ENCODE data around the gene CPN1. TPM values are rescaled to one million over a fixed set of nuclear protein-coding genes. Genes with fewer than 3 reads are reported as not detected.

The CPN1 gene
- total and polyA plus RNA-seq, 2 donors, result 0.02 TPM; not detected in 1

- H3K27ac ChIP-seq (ENCODE audit: low read depth in 1 of 2, low read length in 1 of 2), result peak overlapping the region; percentile 48 to 90
- no peaks in the 10 kb centered on the region for H3K9me3 ChIP-seq (ENCODE audit: control insufficient read depth in 2 of 2, insufficient read depth in 1 of 2, low read length in 1 of 2)
Observed at GRCh38 chr10:100008708-100009282, 72.9 kb downstream of the CPN1 start.

DNA sequence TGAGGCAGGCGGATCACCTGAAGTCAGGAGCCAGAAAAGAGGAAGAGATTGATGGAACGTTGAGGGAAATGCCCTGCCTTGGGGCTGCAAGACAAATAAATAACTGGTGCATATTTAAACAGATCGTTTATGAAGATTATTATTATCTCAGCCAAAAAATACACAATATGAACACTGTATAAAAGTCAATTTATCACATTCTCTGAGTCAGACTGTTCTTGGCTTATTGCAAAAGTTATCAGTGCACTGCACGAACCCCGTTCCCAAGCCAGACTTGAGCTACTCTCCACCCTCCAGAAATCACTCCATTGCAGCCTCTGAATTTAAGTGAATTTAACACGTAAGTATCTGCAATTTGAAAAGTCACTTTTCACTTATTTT is 73.5 kb downstream of the CPN1 start:
- Histone ChIP-seq H3K27me3 (ENCODE audit: control insufficient read depth in 2 of 2, insufficient read depth in 1 of 2, low read length in 1 of 2) (no peaks in the 10 kb centered on the region), H3K27ac (ENCODE audit: low read depth in 1 of 2, low read length in 1 of 2) (peak overlapping the region in 1 of 2 donors; percentile 90), H3K9me3 (ENCODE audit: control insufficient read depth in 2 of 2, insufficient read depth in 1 of 2, low read length in 1 of 2) (no peaks in the 10 kb centered on the region), H3K4me3 (ENCODE audit: low read length in 2 of 2) (peak overlapping the region; percentile 90 to 99), H3K4me1 (ENCODE audit: control insufficient read depth in 2 of 2, insufficient read depth in 2 of 2, low read length in 2 of 2) (peaks cover 32 to 42% of the 10 kb centered on the region in 2 donors), H3K36me3 (ENCODE audit: control insufficient read depth in 2 of 2, insufficient read depth in 2 of 2, low read length in 1 of 2) (no peaks in the 10 kb centered on the region)
- no peak for DNase-seq (ENCODE audit: low read depth in 6 of 9, low spot score in 9 of 9)
- WGBS, result 88% methylated on average over 6 of the region's 6 CpGs

More at GRCh38 chr10:100008708-100009282, 72.9 kb downstream of the CPN1 start:
- Histone ChIP-seq H3K4me1 (ENCODE audit: control insufficient read depth in 2 of 2, insufficient read depth in 2 of 2, low read length in 2 of 2) (peaks cover 37 to 49% of the 10 kb centered on the region in 2 donors), H3K36me3 (ENCODE audit: control insufficient read depth in 2 of 2, insufficient read depth in 2 of 2, low read length in 1 of 2) (no peaks in the 10 kb centered on the region), H3K27me3 (ENCODE audit: control insufficient read depth in 2 of 2, insufficient read depth in 1 of 2, low read length in 1 of 2) (no peaks in the 10 kb centered on the region), H3K4me3 (ENCODE audit: low read length in 2 of 2) (peak overlapping the region; percentile 90 to 99)
- DNase-seq (ENCODE audit: low read depth in 6 of 9, low spot score in 9 of 9), result peak in 1 of 9 donors; percentile 39
- WGBS, result 66% methylated on average over 9 of the region's 9 CpGs

GRCh38 chr10:100007231-100008141 is 74.2 kb downstream of the CPN1 start:
- peak overlapping the region; percentile 90 to 99 for H3K4me3 ChIP-seq (ENCODE audit: low read length in 2 of 2)
- H3K27me3 ChIP-seq (ENCODE audit: control insufficient read depth in 2 of 2, insufficient read depth in 1 of 2, low read length in 1 of 2), result no peaks in the 10 kb centered on the region
- H3K4me1 ChIP-seq (ENCODE audit: control insufficient read depth in 2 of 2, insufficient read depth in 2 of 2, low read length in 2 of 2), result peaks cover 26 to 36% of the 10 kb centered on the region in 2 donors
- peak overlapping the region in 1 of 2 donors; percentile 90 for H3K27ac ChIP-seq (ENCODE audit: low read depth in 1 of 2, low read length in 1 of 2)
- H3K9me3 ChIP-seq (ENCODE audit: control insufficient read depth in 2 of 2, insufficient read depth in 1 of 2, low read length in 1 of 2), result peaks cover 0 to 3% of the 10 kb centered on the region in 2 donors
- DNase-seq (ENCODE audit: low read depth in 6 of 9, low spot score in 9 of 9), result peak in 3 of 9 donors; percentile 61 to 79 (median 64)
- 62% methylated on average over 10 of the region's 10 CpGs for WGBS
- H3K36me3 ChIP-seq (ENCODE audit: control insufficient read depth in 2 of 2, insufficient read depth in 2 of 2, low read length in 1 of 2), result peaks cover 0 to under 1% of the 10 kb centered on the region in 2 donors

GRCh38 chr10:100006243-100006886 is 75.3 kb downstream of the CPN1 start:
- Histone ChIP-seq H3K27me3 (ENCODE audit: control insufficient read depth in 2 of 2, insufficient read depth in 1 of 2, low read length in 1 of 2) (no peaks in the 10 kb centered on the region), H3K36me3 (ENCODE audit: control insufficient read depth in 2 of 2, insufficient read depth in 2 of 2, low read length in 1 of 2) (peaks cover 0 to 8% of the 10 kb centered on the region in 2 donors), H3K27ac (ENCODE audit: low read depth in 1 of 2, low read length in 1 of 2) (peak overlapping the region; percentile 46 to 90), H3K9me3 (ENCODE audit: control insufficient read depth in 2 of 2, insufficient read depth in 1 of 2, low read length in 1 of 2) (peaks cover 0 to 3% of the 10 kb centered on the region in 2 donors), H3K4me3 (ENCODE audit: low read length in 2 of 2) (peak overlapping the region in 1 of 2 donors; percentile 11), H3K4me1 (ENCODE audit: control insufficient read depth in 2 of 2, insufficient read depth in 2 of 2, low read length in 2 of 2) (peaks cover 26 to 31% of the 10 kb centered on the region in 2 donors)
- 82% methylated on average over 4 of the region's 4 CpGs for WGBS
- peak in 1 of 9 donors; percentile 55 for DNase-seq (ENCODE audit: low read depth in 6 of 9, low spot score in 9 of 9)

GRCh38 chr10:100004805-100005510 is 76.7 kb downstream of the CPN1 start:
- Histone ChIP-seq H3K4me1 (ENCODE audit: control insufficient read depth in 2 of 2, insufficient read depth in 2 of 2, low read length in 2 of 2) (peaks cover 19 to 29% of the 10 kb centered on the region in 2 donors), H3K27me3 (ENCODE audit: control insufficient read depth in 2 of 2, insufficient read depth in 1 of 2, low read length in 1 of 2) (no peaks in the 10 kb centered on the region), H3K36me3 (ENCODE audit: control insufficient read depth in 2 of 2, insufficient read depth in 2 of 2, low read length in 1 of 2) (peaks cover 8 to 13% of the 10 kb centered on the region in 2 donors), H3K9me3 (ENCODE audit: control insufficient read depth in 2 of 2, insufficient read depth in 1 of 2, low read length in 1 of 2) (peaks cover 0 to 3% of the 10 kb centered on the region in 2 donors), H3K4me3 (ENCODE audit: low read length in 2 of 2) (no peak overlapping the region), H3K27ac (ENCODE audit: low read depth in 1 of 2, low read length in 1 of 2) (no peak overlapping the region)
- WGBS, result 98% methylated on average over 3 of the region's 3 CpGs
- DNase-seq (ENCODE audit: low read depth in 6 of 9, low spot score in 9 of 9), result no peak

DNA sequence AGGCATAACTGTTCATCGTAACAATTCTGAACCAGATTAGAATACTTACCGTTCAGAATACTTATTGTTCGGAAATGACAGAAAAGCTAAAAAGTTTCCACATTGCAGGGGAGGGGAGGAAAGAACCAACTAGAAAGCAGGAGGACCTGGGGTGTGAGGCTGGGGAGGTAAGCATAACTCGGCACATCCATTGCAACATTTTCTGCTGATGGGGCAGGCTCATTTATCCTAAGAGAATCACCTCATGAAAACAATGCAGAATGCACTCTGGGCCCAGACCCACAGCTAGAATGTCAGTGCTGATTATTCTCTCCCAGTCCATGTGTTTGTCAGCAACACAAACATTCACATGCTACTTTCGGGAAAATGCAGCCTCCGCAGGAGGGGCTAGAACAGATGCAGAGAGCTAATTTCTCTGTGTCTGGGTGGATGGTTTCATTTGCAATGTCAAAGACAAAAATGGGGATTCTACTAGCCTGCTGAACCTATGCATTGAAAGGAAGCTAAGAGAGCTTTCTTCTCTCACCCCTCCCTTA is 81.5 kb downstream of the CPN1 start:
- Histone ChIP-seq H3K27ac (ENCODE audit: low read depth in 1 of 2, low read length in 1 of 2) (no peak overlapping the region), H3K36me3 (ENCODE audit: control insufficient read depth in 2 of 2, insufficient read depth in 2 of 2, low read length in 1 of 2) (peaks cover 12 to 26% of the 10 kb centered on the region in 2 donors), H3K4me1 (ENCODE audit: control insufficient read depth in 2 of 2, insufficient read depth in 2 of 2, low read length in 2 of 2) (peaks cover 4 to 25% of the 10 kb centered on the region in 2 donors), H3K27me3 (ENCODE audit: control insufficient read depth in 2 of 2, insufficient read depth in 1 of 2, low read length in 1 of 2) (no peaks in the 10 kb centered on the region), H3K4me3 (ENCODE audit: low read length in 2 of 2) (no peak overlapping the region), H3K9me3 (ENCODE audit: control insufficient read depth in 2 of 2, insufficient read depth in 1 of 2, low read length in 1 of 2) (peaks cover 0 to 3% of the 10 kb centered on the region in 2 donors)
- no peak for DNase-seq (ENCODE audit: low read depth in 6 of 9, low spot score in 9 of 9)
- WGBS, result 97% methylated on average over 6 of the region's 6 CpGs

DNA sequence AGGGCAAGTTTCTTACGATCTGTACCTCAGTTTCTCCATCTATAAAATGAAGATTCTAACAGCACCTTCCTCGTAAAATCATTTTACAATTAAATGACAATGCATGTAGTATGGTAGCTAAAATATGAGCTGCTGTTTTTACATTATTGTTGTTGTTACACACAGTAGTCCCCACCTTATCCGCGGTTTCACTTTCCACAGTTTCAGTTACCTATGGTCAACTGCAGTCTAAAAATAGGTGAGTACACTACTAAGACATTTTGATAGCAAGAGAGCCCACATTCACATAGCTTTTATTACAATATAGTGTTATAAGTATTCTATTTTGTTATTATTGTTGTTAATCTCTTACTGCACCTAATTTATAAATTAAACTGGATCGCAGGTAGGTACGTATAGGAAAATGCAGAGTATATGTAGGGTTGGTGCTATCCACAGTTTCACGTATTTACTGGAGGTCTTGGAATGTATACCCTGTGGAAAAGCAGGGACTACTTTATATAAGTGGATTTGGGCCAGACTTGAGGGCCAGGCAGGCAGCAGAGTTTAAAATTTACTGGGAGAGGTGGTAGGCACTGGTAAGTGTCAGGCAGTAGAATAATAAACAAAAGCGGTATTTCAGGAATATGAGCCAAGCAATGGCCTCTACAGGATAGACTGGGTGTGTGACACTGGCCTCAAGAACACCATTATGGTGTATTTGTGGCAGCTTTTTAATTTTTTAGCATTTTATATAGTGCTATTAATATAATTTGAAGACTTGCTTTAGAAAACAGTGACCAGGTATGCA is 82.2 kb downstream of the CPN1 start:
- 87% methylated on average over 8 of the region's 8 CpGs for WGBS

GRCh38 chr10:99998889-99999288 is 82.8 kb downstream of the CPN1 start:
- Histone ChIP-seq H3K27ac (ENCODE audit: low read depth in 1 of 2, low read length in 1 of 2) (no peak overlapping the region), H3K4me3 (ENCODE audit: low read length in 2 of 2) (no peak overlapping the region), H3K27me3 (ENCODE audit: control insufficient read depth in 2 of 2, insufficient read depth in 1 of 2, low read length in 1 of 2) (no peaks in the 10 kb centered on the region), H3K36me3 (ENCODE audit: control insufficient read depth in 2 of 2, insufficient read depth in 2 of 2, low read length in 1 of 2) (peaks cover 12 to 26% of the 10 kb centered on the region in 2 donors), H3K9me3 (ENCODE audit: control insufficient read depth in 2 of 2, insufficient read depth in 1 of 2, low read length in 1 of 2) (peaks cover 0 to 3% of the 10 kb centered on the region in 2 donors), H3K4me1 (ENCODE audit: control insufficient read depth in 2 of 2, insufficient read depth in 2 of 2, low read length in 2 of 2) (peaks cover 17 to 37% of the 10 kb centered on the region in 2 donors)
- DNase-seq (ENCODE audit: low read depth in 6 of 9, low spot score in 9 of 9), result no peak
- WGBS, result 94% methylated on average over 6 of the region's 6 CpGs

More for the DNA sequence above, 82.2 kb downstream of the CPN1 start:
- peaks cover 0 to 3% of the 10 kb centered on the region in 2 donors for H3K9me3 ChIP-seq (ENCODE audit: control insufficient read depth in 2 of 2, insufficient read depth in 1 of 2, low read length in 1 of 2)
- no peak overlapping the region for H3K27ac ChIP-seq (ENCODE audit: low read depth in 1 of 2, low read length in 1 of 2)
- peaks cover 12 to 26% of the 10 kb centered on the region in 2 donors for H3K36me3 ChIP-seq (ENCODE audit: control insufficient read depth in 2 of 2, insufficient read depth in 2 of 2, low read length in 1 of 2)
- no peak overlapping the region for H3K4me3 ChIP-seq (ENCODE audit: low read length in 2 of 2)
- H3K27me3 ChIP-seq (ENCODE audit: control insufficient read depth in 2 of 2, insufficient read depth in 1 of 2, low read length in 1 of 2), result no peaks in the 10 kb centered on the region
- no peak for DNase-seq (ENCODE audit: low read depth in 6 of 9, low spot score in 9 of 9)
- H3K4me1 ChIP-seq (ENCODE audit: control insufficient read depth in 2 of 2, insufficient read depth in 2 of 2, low read length in 2 of 2), result peaks cover 10 to 32% of the 10 kb centered on the region in 2 donors

Measured in thymus (tissue), 11 donors.